Ascending aorta (tissue), 2 donors: ENCODE data around the gene MINDY4. TPM values are rescaled to one million over a fixed set of nuclear protein-coding genes. Genes with fewer than 3 reads are reported as not detected.
A peak's percentile ranks its signal among the peaks of the same experiment; 100 is the strongest.

Experiments
- DNase-seq, 2 donors: peaks; one replicate each; pipeline ENCODE4 v3.0.0-alpha.2; 2019; ENCODE audit warnings: low spot score in 2 of 2
- H3K27ac ChIP-seq, 2 donors: fragments of 200-600 bp; sonication (generic); one replicate each; pipeline ENCODE4 v1.5.1; 2016 to 2017; ENCODE audit warnings: mild to moderate bottlenecking in 1 of 2
- H3K27me3 ChIP-seq: fragments of 200-600 bp; sonication (generic); one replicate; pipeline ENCODE4 v1.5.1; 2017
- H3K36me3 ChIP-seq, 2 donors: fragments of 200-600 bp; sonication (generic); one replicate each; pipeline ENCODE4 v1.5.1; 2016
- H3K4me1 ChIP-seq, 2 donors: fragments of 200-600 bp; sonication (generic); one replicate each; pipeline ENCODE4 v1.5.1; 2016 to 2017; ENCODE audit warnings: mild to moderate bottlenecking in 1 of 2
- H3K4me3 ChIP-seq, 2 donors: fragments of 200-600 bp; sonication (generic); one replicate each; pipeline ENCODE4 v1.5.1; 2016 to 2017; ENCODE audit warnings: mild to moderate bottlenecking in 1 of 2
- H3K9me3 ChIP-seq, 2 donors: fragments of 200-600 bp; sonication (generic); one replicate each; pipeline ENCODE4 v1.5.1; 2016
- CTCF ChIP-seq, 3 experiments: fragments of 200-600 bp in 2 of 3; fragments of 450-650 bp in 1 of 3; sonication (generic) in 2 of 3; IDR thresholded peaks; one replicate each; pipeline ENCODE4 v1.5.1; 2016 to 2019; ENCODE audit warnings: antibody characterized with exemption in 3 of 3, mild to moderate bottlenecking in 1 of 3, moderate library complexity in 1 of 3
- intact Hi-C: fragments of 100-400 bp; cut with DNase I; formaldehyde crosslinking; loops from one replicate; pipeline ENCODE4 v1.15.1; 2023
- total RNA-seq: library from RNA; depleted of rRNA; stranded (reverse); fragments of >200 nt; gene quantifications from one replicate; pipeline ENCODE4 v1.1.0, GENCODE V29; 2016

The MINDY4 gene
- total RNA-seq, 1 donor from 2014 or later, result 6.0 TPM

DNA sequence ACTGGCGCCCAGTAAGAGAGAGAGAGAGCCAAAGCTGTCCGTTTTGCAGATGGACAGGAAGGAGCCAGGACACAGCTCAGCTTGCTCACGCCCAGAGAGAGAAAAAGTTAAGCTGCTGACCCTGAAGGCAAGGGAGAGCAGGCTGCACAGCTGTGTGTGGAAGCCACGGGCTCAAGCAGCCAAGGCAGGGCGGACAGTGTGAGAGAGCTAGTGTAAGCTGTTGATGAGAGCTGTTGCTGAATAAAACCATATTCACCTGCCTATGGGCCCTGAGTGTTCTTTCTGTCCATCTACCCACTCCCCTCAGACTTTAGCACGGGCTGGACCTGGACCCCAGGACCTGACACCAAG is 13.9 kb upstream of the MINDY4 start:
- intact Hi-C loops, result no loop called here
- Histone ChIP-seq H3K27ac (peak overlapping the region; percentile 12 to 60), H3K36me3 (peaks cover 0 to 7% of the 10 kb centered on the region in 2 donors), H3K9me3 (no peaks in the 10 kb centered on the region), H3K27me3 (no peaks in the 10 kb centered on the region), H3K4me3 (no peak overlapping the region), H3K4me1 (peaks cover 12 to 43% of the 10 kb centered on the region in 2 donors)
- TF ChIP-seq CTCF (IDR thresholded peaks at IDR 0.05), result no peak
- no peak for DNase-seq

- Histone ChIP-seq H3K27ac (peak overlapping the region; percentile 72 to 76), H3K9me3 (no peaks in the 10 kb centered on the region), H3K4me1 (peaks cover 19 to 47% of the 10 kb centered on the region in 2 donors), H3K27me3 (no peaks in the 10 kb centered on the region), H3K36me3 (peaks cover 0 to 7% of the 10 kb centered on the region in 2 donors), H3K4me3 (no peak overlapping the region)
- intact Hi-C loops, result no loop called here
- DNase-seq, result peak in 1 of 2 donors; percentile 69
- TF ChIP-seq CTCF (IDR thresholded peaks at IDR 0.05), result no peak
Observed at GRCh38 chr7:30760514-30761213, 10.6 kb upstream of the MINDY4 start.

- peaks cover 16 to 46% of the 10 kb centered on the region in 2 donors for H3K4me1 ChIP-seq
- no peaks in the 10 kb centered on the region for H3K27me3 ChIP-seq
- peak overlapping the region; percentile 72 to 76 for H3K27ac ChIP-seq
- no peak overlapping the region for H3K4me3 ChIP-seq
- H3K9me3 ChIP-seq, result no peaks in the 10 kb centered on the region
- peaks cover 0 to 7% of the 10 kb centered on the region in 2 donors for H3K36me3 ChIP-seq
- intact Hi-C loops, result no loop called here
- no peak for TF ChIP-seq CTCF (IDR thresholded peaks at IDR 0.05)
- peak in 1 of 2 donors; percentile 43 for DNase-seq
Observed at GRCh38 chr7:30761214-30762156, 9.7 kb upstream of the MINDY4 start.

GRCh38 chr7:30764030-30764975 is 6.9 kb upstream of the MINDY4 start:
- Histone ChIP-seq H3K4me1 (peaks cover 16 to 46% of the 10 kb centered on the region in 2 donors), H3K36me3 (no peaks in the 10 kb centered on the region), H3K4me3 (no peak overlapping the region), H3K27ac (peak overlapping the region; percentile 76 to 80), H3K27me3 (no peaks in the 10 kb centered on the region), H3K9me3 (no peaks in the 10 kb centered on the region)
- peak in 1 of 2 donors; percentile 82 for DNase-seq
- intact Hi-C loops, result no loop called here
- no peak for TF ChIP-seq CTCF (IDR thresholded peaks at IDR 0.05)

DNA sequence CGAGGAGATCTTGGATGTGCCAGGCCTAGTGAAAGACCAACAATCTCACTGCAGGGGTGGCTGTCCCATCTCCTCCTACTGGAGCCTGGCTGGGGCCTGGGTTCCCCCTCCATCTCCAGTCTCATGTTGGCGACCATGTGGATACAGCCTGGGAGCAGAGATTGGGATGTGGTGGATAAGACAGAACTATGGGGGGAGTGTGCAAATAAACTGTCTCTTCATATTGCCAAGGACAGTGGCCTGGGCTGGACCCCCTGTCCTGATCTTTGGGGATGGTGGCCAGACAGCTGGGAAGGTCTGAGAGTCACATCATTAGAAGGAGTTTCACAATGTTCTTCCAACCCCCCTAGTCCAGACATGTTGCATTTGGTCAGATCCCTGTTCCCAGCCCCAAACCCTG is 5.8 kb upstream of the MINDY4 start:
- Histone ChIP-seq H3K4me3 (no peak overlapping the region), H3K27me3 (no peaks in the 10 kb centered on the region), H3K4me1 (peaks cover 16 to 46% of the 10 kb centered on the region in 2 donors), H3K36me3 (no peaks in the 10 kb centered on the region), H3K27ac (peak overlapping the region; percentile 76 to 80), H3K9me3 (no peaks in the 10 kb centered on the region)
- TF ChIP-seq CTCF (IDR thresholded peaks at IDR 0.05), result no peak
- intact Hi-C loops, result no loop called here
- DNase-seq, result peak in 1 of 2 donors; percentile 61
